Measurements from ENCODE around the gene TMOD1.
A peak's percentile ranks its signal among the peaks of the same experiment; 100 is the strongest.
"Not testable (repeated sequence)": the region's sequence is repeated elsewhere in the genome, so short reads cannot be mapped to it uniquely, and the experiment has no call there.

The TMOD1 gene

DNA sequence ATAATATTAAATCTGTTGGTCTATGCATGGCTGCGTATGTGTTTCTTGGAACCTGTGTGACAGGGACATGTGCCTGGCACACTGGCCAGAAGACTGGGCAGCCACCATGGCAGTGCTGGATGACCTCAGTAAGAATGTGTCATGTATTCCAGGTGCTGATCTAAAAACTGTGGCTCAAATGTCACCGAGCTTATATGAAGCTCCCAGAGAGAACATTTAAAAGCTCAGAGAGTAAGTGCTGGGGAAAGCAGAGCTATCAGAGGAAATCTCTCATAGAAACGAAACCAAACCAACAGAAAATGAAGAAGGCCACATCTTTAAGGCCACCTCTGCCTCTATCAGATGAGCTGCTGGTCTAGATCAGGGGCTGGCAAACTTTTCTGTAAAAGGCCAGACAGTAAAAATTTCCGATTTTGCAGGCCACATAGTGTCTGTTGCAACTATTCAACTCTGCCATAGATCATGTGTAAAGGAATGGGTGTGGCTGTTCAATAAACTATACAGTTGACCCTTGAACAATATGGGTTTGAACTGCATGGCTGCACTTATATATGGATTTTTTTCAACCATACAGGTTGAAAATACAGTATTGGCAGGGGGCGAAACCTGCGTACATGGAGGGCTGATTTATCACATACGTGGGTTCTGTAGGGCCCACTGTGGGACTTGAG is 99.9 kb downstream of the TMOD1 start:
- DNase-seq, result no peak

DNA sequence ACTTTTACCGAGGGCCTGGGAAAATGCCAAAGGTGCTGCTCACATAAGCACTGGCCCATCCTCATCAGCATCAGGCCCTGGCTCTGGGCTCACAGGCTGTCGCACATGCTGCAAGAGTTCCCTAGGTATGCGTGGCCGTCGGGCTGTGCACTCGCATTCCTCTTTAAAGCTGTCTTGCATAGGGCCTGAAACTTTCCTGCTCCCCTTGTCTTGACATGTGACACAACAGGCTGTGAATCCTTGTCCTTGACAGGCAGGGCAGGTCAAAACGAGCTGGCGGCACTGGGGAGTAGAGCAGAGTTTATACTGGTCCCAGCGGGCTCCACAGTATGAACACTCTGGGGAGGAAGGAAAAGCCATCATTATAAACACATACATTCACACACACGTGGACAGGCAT is 101.0 kb downstream of the TMOD1 start:
- no peak for DNase-seq

DNA sequence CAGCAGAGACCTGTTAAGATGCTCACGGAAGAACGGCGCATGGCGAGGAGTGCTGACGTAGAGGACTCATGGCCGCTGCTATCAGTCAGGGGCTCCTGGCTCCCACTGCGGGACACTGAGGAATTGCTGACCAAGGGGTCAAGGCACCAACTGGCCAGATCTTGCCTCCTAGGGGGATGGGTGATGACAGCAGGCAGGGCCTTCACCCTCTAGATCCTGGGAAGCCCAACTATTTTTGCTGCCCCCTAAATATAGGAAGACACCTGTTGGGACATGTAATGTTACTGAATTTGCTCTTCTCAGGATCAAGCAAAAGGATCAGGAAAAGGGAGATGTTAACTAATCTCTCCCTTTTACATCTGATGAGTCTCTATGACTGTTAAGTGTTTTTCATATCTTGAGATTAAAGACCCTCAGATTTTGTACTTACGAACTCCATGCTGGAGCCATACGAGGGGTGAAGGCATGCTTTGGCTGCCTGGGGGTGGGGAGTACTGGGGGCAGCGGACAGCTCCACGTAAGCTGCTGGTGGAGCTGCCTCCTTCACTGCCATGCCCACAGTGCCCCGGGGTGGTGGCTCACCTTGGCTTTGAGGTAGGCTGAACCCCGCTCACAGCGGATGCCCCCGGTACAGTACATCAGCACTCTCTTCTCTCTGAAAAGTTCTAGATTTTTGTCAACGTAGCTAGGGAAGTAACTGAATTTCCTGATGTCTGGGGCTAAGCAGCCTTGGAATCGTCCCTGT is 103.6 kb downstream of the TMOD1 start:
- DNase-seq, result no peak

DNA sequence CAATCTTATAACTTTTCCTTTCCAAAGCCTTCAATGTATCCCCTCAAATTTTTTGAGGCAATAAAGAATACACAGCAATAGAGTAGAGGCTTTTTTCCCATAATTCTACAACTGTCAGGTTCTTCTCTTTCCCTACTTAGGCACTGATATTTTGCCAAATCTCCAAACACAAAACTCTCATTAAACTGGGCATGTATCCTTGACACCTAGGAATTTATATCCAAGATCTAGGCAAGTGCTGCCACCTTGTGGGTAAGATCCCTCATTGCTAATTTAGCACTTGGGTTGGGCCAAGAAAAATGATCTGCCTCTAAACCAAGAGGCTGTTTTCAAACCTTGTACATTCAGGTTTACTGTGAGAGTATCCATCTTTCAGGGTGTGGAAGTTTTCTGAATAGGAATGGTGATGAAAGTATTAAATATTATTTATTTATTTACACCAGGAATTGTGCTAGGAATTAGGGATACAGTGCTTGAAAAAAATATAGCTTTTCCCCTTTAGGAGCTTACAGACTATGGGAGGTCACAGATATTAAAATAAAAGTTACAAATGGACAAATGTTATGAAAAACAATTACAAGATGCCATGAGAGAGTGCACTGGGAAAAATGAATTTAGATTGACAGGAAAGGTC is 114.1 kb downstream of the TMOD1 start:
- DNase-seq, result peak; percentile 53

DNA sequence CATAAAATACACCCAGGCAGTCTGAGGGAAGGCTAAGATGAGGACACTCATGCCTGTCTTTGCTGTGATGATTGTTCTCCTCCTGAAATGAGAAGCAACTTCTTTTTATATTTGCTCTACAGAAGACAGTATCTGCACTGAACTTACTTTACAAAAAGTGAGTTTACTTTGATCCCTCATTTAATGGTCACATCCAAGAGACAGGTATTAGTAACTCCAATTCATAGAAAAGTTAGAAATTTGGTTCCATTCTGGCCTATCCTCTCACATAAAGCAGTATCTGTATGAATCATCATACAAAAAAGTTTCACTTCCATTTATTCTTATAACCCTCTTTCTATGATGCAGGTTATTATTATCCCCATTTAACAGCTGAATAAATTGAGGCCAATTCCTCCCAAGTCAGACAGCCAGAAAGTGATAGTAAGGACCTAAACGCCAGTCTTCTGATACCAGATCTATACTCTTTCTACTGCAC is 116.5 kb downstream of the TMOD1 start:
- no peak for DNase-seq

DNA sequence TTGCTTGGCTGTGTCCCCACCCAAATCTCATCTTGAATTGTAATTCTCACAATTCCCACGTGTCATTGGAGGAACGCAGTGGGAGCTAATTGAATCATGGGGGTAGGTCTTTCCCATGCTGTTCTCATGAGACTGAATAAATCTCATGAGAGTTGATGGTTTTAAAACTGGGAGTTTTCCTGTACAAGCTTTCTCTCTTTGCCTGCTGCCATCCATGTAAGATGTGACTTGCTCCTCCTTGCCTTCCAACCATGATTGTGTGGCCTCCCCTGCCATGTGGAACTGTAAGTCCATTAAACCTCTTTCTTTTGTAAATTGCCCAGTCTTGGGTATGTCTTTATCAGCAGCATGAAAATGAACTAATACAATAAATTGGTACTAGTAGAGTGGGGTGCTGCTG is 118.6 kb downstream of the TMOD1 start:
- not testable (repeated sequence) for DNase-seq

DNA sequence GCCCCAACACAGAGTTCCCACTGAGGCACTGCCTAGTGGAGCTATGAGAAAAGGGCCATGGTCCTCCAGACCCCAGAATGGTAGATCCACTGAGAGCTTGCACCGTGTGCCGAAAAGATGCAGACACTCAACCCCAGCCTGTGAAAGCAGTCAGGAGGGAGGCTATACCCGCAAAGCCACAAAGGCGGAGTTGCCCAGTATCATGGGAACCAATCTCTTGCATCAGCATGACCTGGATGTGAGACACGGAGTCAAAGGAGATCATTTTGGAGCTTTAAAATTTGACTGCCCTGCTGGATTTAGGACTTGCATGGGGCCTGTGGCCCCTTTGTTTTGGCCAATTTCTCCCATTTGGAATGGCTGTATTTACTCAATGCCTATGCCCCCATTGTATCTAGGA is 121.0 kb downstream of the TMOD1 start:
- not testable (repeated sequence) for DNase-seq

DNA sequence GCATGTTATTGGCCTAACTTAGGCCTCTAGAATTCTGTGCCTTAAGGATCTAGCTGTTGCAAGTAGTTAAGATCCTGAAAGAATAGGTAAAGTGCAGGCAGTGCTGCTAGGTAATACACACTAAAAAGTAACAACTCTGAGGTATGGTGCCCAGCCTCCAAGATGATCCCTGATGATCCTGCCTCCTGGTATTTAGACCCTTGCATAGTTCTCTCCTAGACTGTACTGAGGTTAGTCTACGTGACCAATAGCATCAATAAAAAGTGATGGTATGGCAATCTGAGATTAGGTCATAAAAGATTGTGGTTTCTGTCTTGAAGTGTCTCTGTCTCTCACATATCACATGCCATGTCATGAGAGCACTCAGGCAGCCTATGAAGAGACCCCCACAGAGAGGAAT is 122.5 kb downstream of the TMOD1 start:
- no peak for DNase-seq

DNA sequence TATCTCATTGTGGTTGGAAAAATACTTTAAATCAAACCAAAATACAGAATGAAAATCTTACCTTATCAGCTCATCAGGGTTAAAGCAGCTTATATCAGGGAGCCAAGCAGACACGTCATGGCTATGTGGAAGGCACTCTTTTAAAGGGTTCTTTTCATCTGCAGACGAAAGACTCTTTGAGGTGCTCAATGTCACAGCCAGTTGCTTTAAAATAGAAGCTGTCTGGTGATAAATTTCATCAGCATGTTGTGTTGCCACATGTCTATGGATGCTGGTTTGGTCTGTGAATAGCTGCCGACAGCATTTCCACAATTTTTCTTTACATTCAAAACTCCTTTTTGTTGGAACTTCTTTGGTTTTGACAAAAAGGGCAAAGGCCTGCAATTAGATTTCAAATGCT is 124.2 kb downstream of the TMOD1 start:
- DNase-seq, result no peak

DNA sequence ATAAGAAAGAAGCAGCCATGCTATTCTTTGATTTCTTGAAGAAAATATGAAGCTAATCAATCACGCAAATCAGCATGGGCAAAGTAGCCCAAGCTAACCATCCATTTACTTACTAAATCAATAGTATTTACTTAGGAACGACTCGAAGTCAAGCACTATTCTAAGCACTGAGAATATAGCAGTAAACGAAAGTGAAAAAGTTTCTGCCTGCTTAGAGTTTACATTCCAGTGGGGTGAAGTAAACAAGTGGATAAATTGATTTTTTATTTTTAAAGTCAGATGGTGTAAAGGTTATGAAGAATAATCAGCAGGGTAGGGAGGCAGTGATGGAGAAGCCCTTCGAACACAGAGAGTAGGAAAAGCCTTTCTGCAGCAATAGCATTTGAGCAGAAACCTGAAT is 126.2 kb downstream of the TMOD1 start:
- no peak for DNase-seq

DNA sequence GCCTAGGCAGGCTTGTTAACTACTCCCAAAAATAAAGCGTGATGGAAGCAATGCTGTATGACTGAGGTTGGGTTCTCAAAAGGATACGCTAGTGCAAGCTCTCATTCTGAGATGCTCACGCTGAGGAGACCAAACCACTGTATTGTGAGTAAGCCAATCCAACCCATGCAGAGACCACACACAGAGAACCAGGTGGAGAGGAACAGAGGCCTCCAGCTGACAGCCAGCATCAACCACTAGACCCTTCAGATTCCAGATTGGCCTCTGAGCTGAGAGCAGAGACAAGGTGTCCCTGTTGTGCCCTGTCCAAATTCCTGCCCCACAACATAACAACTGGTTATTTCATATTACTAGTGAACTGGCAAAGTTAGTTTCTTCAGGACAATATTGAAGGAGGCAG is 127.2 kb downstream of the TMOD1 start:
- DNase-seq, result no peak

DNA sequence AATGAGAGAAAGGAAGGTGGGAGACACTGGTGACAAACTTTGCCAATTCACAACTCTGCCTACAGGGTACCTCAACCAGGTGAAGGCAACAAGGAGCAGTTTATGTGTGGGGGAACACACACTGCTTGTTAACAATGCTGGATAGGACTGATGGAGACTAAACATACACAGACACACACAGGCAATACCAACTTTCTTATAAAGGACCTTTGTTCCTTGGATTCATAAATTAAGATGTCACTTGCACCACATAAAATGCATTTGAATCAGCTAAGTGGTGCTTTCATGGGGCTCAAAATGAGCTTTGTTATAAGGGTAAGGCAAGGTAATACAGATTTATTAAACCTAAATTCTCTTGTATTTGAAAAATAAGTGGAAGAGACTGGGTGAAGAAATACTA is 127.7 kb downstream of the TMOD1 start:
- no peak for DNase-seq

DNA sequence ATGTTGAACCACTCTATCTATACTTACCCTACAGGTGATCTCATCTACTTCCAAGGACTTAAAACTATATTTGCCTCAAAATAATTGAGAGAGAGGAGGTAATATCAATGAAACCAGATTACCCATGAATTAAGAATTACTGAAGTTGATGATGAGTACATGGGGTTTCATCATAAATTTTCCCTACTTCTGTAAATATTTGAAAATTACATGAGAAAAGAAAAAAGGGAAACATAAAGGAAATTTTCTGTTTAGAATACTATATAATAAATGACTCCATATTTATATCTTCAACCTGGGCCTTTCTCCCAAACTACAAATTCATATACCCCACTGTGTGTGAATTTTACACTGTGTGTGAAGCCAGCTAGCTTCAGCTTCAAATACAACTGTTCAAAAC is 129.1 kb downstream of the TMOD1 start:
- no peak for DNase-seq

DNA sequence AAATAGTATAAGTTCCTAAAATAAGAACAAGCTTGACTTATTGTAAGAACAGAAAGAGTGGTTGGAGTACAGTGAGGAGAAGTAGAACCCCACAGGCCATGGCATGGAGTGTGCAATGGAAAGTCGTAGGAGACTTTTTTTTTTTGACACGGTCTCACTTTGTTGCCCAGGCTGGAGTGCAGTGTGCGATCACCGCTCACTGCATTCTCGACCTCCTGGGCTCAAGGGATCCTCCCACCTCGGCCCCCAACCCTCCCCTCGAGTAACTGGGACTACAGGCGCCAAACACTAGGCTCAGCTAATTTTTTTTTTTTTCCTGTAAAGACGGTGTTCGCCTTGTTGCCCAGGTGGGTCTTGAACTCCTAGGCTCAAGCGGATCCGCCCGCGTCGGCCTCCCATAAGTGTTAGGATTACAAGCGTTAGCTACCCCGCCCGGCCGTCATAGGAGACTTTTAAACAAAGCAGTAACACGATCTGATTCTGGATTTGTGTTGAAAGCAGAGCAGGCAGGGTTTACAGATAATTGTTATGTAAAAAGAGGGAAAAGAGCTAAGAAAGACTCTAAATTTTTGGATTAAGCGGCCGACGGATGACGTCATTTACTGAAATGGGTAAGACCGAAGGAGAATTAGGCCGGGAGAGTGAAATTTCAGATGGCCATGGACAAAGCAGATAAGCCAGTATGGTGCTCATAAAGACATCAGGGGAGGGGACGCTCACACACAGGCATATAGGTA is 130.9 kb downstream of the TMOD1 start:
- DNase-seq, result no peak

DNA sequence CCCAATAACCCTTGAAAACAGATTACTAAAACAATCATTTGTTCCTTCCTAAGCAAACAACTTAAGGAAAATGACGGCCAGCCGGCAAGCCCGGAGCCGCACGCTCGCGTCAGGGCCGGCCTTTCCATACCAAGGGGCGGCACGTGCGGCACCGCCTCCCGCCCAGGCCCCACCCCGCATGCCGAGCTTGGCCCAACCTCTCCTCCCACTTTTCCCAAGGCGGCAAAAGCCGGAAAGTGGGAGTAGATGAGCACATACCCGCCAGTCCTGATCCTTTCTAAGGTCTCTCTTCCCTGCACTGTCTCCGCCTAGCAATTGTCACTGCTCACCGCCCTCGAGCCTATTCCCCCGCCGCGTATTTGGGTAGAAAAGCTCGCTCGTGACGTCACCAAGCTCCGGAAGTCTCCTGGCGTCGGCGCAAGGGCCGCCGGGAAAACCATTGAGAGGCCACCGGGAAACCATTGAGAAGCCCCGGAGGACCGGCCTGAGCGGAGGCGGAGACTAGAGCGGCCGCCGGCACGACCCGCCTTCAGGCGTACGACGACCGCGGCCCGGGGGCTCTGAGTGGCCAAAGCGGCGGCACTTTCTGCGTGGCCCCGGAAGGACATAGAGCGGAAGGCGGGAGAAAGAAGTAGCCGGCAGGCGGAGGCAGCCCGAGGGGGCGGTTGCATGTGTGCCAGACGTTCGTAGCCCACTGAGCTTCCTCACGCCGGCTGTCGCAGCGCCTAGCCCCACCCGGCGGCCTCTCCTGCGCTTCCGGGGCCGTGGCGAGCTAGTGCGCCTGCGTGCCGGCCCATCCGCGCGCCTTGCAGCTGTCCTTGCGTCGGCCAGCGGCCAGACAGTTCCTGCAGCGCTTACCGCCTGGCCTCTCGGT is 131.8 kb downstream of the TMOD1 start, which contains the start of the genes NCBP1 and TSTD2:
Gene NCBP1, plus strand, starts transcription at position 837 of the 874 bp plus-strand sequence. CDS start 61 bp downstream, outside the sequence.
Gene TSTD2, minus strand, starts transcription at position 384 of the 874 bp plus-strand sequence. CDS start 5,806 bp downstream, outside the sequence.
- DNase-seq, result peak; percentile 99

DNA sequence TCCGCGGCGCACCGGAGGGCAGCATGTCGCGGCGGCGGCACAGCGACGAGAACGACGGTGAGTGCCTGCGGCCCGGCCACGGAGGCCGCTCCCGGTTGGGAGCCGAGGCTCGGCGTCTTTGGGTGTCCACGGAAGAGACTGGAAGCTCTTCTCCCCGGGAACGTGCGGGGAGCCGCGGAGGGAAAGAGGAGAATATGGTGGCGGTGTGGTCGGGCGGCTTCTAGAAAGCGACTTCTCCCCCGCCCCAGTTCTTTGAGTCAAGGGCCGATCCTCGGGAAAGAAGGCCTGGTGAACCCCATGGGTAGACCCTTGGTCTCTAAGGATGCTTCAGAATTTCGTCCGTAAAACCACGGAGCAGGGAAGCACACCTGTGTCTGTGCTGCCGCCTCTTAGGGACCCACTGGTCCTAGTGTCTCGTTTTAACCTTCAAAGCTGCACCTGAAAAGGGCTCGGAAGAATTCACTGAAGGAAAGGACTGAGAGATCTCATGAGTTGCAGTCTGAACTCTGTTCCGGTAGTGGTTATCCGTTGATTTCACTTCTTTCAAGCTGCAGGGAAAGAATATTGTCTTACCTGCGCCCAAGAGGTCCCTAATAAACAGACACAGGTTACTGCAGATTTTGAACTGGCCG is 132.5 kb downstream of the TMOD1 start:
- peak; percentile 13 for DNase-seq

DNA sequence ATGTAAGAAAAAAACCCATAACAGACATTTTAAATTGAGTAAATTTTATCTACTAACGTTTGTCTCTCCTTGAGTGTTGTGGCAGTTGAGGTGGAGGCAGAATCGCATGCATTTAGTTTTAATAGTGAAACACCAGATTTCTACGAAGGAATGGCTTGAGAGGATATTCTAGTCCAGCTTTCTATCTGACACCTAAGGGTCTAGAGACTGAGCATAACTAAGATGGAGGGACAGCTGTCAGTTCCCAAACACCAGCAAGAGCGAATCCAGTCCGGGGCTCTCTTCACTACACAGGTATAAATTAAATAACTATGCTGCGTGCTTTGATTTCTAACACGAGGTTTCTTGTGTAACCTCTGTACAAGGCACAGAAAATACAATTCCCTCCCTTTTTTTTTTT is 133.6 kb downstream of the TMOD1 start:
- no peak for DNase-seq

DNA sequence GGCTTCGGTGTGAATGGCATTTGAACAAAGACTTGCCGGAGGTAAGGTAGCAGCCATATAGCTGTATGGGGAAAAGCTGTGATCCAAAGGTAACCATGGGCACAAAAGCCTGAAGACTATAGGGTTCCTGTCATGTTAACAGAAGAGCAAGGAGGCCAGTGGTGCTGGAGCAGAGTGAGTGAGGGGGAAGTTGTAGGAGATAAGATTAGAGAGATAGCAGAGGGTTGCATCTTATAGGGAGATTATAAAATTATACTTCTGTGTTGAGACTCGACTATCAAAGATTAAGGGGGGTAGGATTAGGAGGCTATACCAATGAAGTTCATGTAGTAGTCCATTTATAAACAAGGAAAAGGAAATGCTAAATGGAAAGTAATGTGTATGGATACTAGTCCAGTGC is 135.4 kb downstream of the TMOD1 start:
- no peak for DNase-seq

DNA sequence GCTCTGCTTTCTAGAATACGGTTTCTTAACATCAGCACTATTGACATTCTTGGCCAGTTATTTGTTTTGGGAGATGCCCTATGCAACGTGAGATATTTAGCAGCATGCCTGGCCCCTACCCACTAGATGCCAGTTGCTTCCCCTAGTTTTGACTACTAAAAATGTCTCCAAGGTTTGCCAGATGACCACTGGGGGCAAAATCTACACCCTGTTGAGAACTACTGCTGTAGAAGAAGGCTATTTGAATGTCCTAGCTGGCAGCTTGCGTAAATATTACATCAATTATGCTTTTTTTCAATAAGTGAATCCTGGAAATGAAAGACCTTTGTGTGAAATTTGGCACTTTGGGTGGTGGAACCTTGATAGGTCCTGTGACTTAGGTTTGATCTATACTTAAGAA is 137.2 kb downstream of the TMOD1 start:
- DNase-seq, result no peak

DNA sequence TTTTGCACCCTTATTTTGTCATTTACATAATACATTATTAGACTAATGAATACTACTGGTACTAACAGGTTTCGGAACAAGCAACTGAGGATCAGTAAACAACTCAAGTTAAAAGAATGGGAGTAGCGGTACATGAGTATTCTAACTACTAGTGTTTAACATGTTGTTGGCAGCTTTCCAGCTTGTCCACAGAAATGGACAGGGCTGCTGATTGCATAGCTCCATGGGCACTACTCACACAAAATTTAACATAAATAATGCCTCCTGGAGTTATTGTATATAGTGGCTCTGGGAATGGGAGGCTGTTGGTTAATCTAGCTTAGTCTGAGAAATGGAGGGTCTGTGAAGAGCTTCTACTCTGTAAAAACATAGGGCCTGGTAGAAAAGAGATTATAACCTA is 138.9 kb downstream of the TMOD1 start:
- DNase-seq, result peak; percentile 61

DNA sequence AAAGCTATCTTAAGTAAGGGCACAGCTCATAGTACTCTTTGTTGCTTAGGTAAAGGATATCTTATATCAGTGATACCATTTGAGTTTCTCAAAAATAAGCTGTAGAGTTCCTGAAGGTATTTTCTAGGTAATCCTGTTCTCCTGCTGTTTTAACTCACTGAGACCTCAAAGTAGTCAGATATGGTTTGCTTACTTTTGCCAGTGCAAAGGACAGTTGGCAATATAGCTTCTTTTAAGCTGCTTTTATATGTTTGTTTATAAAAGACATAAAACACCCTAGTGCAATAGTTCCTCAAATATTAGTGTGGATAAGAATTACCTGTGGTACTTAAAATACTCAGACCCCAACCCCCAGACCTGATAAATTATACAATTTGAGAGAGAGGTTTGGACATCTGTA is 144.3 kb downstream of the TMOD1 start:
- DNase-seq, result no peak

DNA sequence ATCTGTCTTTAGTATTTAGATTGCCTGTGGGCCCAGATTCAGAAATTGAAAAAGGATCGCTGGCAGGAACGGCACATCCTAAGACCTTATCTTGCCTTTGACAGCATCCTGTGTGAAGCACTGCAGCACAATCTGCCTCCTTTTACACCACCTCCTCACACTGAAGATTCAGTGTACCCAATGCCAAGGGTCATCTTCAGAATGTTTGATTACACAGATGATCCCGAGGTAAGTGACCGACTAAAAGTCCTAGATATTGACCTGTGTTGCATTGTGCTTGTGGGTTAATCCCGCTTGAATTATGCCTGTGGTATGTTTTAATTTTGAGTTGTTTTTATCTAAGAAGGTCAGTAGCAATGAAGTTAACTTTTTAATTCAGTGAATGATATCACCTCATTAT is 146.5 kb downstream of the TMOD1 start:
- DNase-seq, result no peak

Data from COR-L47 (cell line).